HG02938 (cell line): ENCODE results near the gene TBC1D19.
"Not testable (repeated sequence)": the region's sequence is repeated elsewhere in the genome, so short reads cannot be mapped to it uniquely, and the experiment has no call there.

Experiments used
- ATAC-seq: cut with Tn5 transposase; IDR thresholded peaks from one replicate; pipeline ENCODE4 v1.9.1; 2021; ENCODE audit warnings: mild to moderate bottlenecking, moderate library complexity; ENCODE audit not compliant: unreplicated experiment

Gene TBC1D19

GRCh38 chr4:26594778-26595177, 10.9 kb downstream of the TBC1D19 start:
- no peak for ATAC-seq

- ATAC-seq = no peak
These were observed 13.0 kb downstream of the TBC1D19 start for GRCh38 chr4:26596843-26597242.

GRCh38 chr4:26601204-26601603, 17.3 kb downstream of the TBC1D19 start:
- ATAC-seq = no peak

- no peak for ATAC-seq
These were observed 23.9 kb downstream of the TBC1D19 start for GRCh38 chr4:26607776-26608175.

GRCh38 chr4:26609391-26609790, 25.5 kb downstream of the TBC1D19 start:
- ATAC-seq = no peak

- ATAC-seq = no peak
These were observed 26.0 kb downstream of the TBC1D19 start for GRCh38 chr4:26609868-26610267.

- no peak for ATAC-seq
These were observed 27.5 kb downstream of the TBC1D19 start for GRCh38 chr4:26611372-26611771.

GRCh38 chr4:26611885-26612284, 28.0 kb downstream of the TBC1D19 start:
- no peak for ATAC-seq

- ATAC-seq = no peak
These were observed 29.4 kb downstream of the TBC1D19 start for GRCh38 chr4:26613237-26613636.

- ATAC-seq = no peak
These were observed 29.9 kb downstream of the TBC1D19 start for GRCh38 chr4:26613735-26614134.

GRCh38 chr4:26619784-26620183, 35.9 kb downstream of the TBC1D19 start:
- no peak for ATAC-seq

GRCh38 chr4:26621366-26621765, 37.5 kb downstream of the TBC1D19 start:
- no peak for ATAC-seq

GRCh38 chr4:26622913-26623312, 39.0 kb downstream of the TBC1D19 start:
- ATAC-seq = no peak

- ATAC-seq = not testable (repeated sequence)
These were observed 42.8 kb downstream of the TBC1D19 start for GRCh38 chr4:26626658-26627057.

- no peak for ATAC-seq
These were observed 49.0 kb downstream of the TBC1D19 start for GRCh38 chr4:26632916-26633315.

- no peak for ATAC-seq
These were observed 50.4 kb downstream of the TBC1D19 start for GRCh38 chr4:26634237-26634636.

GRCh38 chr4:26636458-26636857, 52.6 kb downstream of the TBC1D19 start:
- ATAC-seq = no peak

- not testable (repeated sequence) for ATAC-seq
These were observed 56.8 kb downstream of the TBC1D19 start for GRCh38 chr4:26640639-26641038.

GRCh38 chr4:26647523-26648224, 63.8 kb downstream of the TBC1D19 start:
- no peak for ATAC-seq

GRCh38 chr4:26648260-26648659, 64.4 kb downstream of the TBC1D19 start:
- no peak for ATAC-seq

GRCh38 chr4:26660261-26660660, 76.4 kb downstream of the TBC1D19 start:
- no peak for ATAC-seq

GRCh38 chr4:26663888-26664287, 80.0 kb downstream of the TBC1D19 start:
- ATAC-seq = no peak

- ATAC-seq = no peak
These were observed 87.1 kb downstream of the TBC1D19 start for GRCh38 chr4:26670903-26671537.
